ENCODE results near the gene FIBCD1. TPM values are rescaled to one million over a fixed set of nuclear protein-coding genes. Genes with fewer than 3 reads are reported as not detected.

The FIBCD1 gene
- total RNA-seq, 1 donor from 2014 or later: not detected

DNA sequence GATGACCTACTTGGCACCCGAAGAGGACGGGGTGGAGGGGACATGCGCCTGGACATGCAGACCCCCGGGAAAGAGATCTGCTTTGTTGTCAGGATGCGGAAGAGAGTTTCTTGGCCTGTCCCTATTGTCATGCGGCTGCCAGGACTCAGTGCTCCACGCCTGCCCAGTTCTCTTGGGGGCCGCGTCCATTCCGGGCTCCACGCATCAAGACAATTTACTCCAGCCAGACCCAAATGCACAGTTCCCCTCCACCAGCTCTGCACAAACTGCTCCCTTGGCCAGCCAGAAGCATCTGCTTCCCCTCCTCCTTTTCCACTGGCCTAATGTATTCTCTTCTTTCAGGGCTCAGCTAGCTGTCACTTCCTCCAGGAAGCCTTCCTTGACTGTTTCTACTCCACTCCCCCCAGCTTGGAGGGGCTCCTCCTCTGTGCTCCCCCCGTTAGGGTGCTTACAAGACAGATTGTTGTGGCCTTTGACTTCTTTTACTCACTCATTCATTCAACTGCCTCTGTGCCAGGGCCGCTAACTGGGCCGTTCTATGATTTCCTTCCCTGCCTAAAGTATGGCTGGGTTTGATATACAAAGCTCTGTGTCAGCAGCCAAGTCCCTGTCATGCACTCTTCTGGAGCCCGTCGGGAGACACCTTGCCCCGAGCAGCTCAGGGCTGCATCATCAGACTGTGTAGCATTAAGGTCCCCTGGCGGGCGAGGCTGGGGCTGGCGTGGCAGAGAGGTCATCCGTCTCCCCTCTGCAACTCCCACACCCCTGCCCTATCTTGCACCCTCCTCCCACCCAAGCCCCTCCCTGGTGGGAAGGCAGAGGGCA, 6.6 kb downstream of the FIBCD1 start:
- no peak overlapping the region for H3K4me3 Mint-ChIP-seq
- H3K4me1 Mint-ChIP-seq: no peaks in the 10 kb centered on the region
- no peaks in the 10 kb centered on the region for H3K9me3 Mint-ChIP-seq
- intact Hi-C loops (cut with micrococcal nuclease): no loop called here
- H3K36me3 Mint-ChIP-seq (ENCODE audit: low read depth): no peaks in the 10 kb centered on the region
- H3K27ac Mint-ChIP-seq: no peak overlapping the region
- DNase-seq: no peak
- H3K27me3 Mint-ChIP-seq: peaks cover 39% of the 10 kb centered on the region

DNA sequence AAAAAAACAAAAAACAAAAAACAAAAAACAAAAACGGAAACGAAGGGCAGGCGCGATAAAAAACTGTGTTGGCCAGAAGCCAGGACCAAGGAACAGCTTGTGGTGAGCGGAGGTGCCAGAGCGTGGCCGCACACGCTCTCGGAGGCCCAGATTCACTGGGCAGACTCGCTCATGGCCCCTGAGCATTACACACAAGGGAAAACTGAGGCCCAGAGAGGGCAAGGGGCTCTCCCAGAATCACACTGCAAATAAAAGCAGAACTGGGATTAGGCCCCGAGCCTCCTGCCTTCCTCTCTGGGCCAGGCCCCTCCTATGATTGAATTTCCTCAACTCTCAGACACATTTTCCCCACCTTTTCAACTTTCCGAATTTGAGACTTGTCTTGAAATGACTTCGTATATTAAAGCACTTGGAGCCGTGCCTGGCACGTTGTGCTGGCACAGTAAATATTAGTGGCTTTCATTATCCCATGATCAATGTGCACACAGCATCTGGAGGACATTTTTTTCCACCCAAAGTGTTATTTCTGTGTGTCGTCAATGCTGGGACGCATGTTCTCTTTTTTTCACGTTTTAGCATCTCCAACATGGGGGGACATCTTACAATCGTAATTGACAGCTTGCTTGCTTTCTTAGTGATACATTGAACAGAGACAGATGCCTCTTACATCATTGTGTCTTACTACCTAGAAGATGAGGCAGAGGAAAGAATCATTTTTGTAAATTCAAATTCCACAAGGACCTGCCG, 7.4 kb downstream of the FIBCD1 start:
- Mint-ChIP-seq H3K27me3 (peaks cover 32% of the 10 kb centered on the region), H3K4me3 (no peak overlapping the region), H3K36me3 (ENCODE audit: low read depth) (no peaks in the 10 kb centered on the region), H3K27ac (no peak overlapping the region), H3K4me1 (no peaks in the 10 kb centered on the region), H3K9me3 (no peaks in the 10 kb centered on the region)
- intact Hi-C loops (cut with micrococcal nuclease): no loop called here
- DNase-seq: no peak

DNA sequence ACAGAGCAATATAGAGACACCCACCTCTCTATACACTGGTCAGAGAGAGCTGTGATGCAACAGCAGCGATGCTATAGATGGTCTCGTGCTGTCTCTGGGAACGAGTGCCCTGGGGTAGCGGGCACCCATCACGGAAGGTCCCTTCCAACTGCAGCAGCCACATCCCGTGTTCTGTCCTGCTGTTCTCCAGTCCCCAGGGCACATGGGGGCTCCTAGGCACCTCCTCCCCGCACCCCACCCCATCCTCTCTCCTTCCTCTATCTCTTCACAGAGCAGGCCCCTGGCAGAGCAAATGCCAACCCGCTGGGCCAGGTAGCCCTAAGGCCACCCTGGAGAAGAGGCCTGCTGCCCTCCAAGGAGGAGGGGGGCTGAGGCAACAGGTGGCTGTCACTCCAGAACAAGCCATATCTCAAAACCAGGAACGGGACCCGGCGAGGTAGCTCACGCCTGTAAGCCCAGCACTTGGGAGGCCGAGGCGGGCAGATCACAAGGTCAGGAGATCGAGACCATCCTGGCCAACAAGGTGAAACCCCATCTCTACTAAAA, 8.2 kb downstream of the FIBCD1 start:
- no peaks in the 10 kb centered on the region for H3K36me3 Mint-ChIP-seq (ENCODE audit: low read depth)
- peaks cover 28% of the 10 kb centered on the region for H3K27me3 Mint-ChIP-seq
- DNase-seq: no peak
- no peak overlapping the region for H3K27ac Mint-ChIP-seq
- H3K4me1 Mint-ChIP-seq: no peaks in the 10 kb centered on the region
- H3K9me3 Mint-ChIP-seq: no peaks in the 10 kb centered on the region
- intact Hi-C loops (cut with micrococcal nuclease): no loop called here
- no peak overlapping the region for H3K4me3 Mint-ChIP-seq

DNA sequence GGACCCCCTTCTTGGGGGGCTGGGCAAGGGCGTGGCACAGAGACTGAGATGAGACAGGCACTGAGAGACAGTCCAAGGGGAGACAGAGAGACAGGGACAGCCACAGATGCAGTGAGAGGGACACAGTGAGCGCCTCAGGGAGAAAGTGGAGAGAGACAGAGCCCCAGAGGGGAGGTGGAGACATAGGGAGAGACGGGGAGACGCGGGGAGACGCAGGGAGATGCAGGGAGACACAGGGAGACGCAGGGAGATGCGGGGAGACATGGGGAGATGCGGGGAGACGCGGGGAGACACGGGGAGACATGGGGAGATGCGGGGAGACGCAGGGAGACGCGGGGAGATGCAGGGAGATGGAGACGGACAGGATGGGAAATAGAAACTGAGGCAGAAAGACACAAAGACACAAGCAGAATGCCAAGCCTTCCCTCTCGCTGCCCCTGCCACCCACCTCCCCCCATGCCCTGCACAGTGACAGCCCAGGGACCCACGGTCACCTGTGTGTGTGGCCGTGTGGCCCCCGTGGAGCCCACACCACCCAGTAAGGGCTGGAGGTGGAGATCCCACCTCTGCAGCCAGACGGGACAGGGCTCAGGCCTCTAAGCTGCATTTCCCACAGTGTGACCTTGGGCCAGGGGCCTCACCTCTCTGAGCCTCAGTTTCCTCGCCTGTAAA, 8.8 kb downstream of the FIBCD1 start:
- intact Hi-C loops (cut with micrococcal nuclease): no loop called here
- no peaks in the 10 kb centered on the region for H3K9me3 Mint-ChIP-seq
- H3K4me1 Mint-ChIP-seq: no peaks in the 10 kb centered on the region
- peaks cover 24% of the 10 kb centered on the region for H3K27me3 Mint-ChIP-seq
- no peak overlapping the region for H3K4me3 Mint-ChIP-seq
- H3K36me3 Mint-ChIP-seq (ENCODE audit: low read depth): no peaks in the 10 kb centered on the region
- no peak overlapping the region for H3K27ac Mint-ChIP-seq
- DNase-seq: no peak

DNA sequence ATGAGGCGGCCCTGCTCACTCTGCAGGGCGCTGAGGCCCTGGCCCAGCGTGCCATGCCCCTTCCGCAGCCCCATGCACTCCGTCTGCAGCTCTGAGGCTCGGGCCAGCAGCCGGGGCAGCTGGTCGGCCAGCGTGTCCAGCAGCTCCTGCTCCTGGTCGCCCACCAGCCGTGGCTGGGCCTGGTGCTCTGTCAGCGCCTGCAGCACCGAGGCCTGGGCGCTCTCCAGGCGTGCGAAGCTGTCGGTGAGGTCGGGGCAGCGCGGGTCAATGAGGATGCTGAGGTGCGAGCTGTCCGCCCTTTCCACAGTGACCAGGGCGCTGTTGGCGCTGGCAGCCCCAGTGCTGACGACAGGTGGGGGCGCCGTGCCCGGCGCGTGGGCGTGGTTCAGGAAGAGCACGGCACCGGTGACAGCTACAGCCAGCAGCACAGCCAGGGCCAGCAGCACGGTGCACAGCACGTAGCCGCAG, 9.4 kb downstream of the FIBCD1 start:
- Mint-ChIP-seq H3K4me3 (no peak overlapping the region), H3K27me3 (peaks cover 18% of the 10 kb centered on the region), H3K9me3 (no peaks in the 10 kb centered on the region), H3K36me3 (ENCODE audit: low read depth) (no peaks in the 10 kb centered on the region), H3K27ac (no peak overlapping the region), H3K4me1 (no peaks in the 10 kb centered on the region)
- no peak for DNase-seq
- intact Hi-C loops (cut with micrococcal nuclease): no loop called here

DNA sequence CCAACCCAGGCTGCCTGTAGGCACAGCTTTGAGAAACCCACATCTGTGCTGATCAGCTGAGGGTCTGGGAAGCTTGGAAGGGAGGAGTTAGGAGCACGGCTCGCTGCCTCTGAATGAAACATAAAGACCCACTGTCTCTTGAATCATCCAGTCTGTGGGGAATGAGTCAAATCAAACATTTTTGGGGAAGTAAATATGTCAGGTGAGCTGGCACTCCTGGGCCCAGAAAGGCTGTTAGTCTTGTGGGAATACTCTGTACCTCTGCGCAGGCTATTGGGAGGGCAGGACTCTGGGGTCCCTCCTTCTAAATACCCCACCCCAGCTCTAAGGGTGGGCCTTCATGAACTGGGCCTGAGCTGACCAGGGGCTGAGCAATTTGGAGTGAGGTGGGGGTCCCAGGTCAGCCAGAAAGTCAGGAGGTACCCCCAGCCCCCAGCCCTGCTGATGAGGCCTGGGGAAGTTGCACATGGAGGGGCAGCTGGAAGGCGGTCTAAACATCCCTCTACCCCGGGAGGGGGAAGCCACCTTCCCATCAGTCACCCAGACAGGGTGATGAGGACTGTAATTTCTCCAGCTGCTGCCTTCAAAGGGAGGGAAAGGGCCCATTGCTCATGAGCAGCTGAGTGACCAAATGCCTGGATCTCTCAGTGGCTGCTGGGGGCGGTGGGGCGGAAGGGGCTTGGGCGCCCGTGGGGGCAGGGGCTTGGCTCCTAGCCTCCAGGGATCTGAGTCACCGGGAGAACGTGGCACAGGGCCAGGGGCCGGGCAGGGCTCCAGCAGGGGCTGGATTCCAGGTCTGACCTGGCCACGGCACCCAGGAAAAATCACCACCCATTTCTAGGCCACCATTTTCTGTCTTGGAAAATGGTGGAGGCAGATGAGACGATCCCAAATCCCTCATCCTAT, 10.8 kb downstream of the FIBCD1 start:
- DNase-seq: no peak
- Mint-ChIP-seq H3K27ac (no peak overlapping the region), H3K36me3 (ENCODE audit: low read depth) (no peaks in the 10 kb centered on the region), H3K9me3 (no peaks in the 10 kb centered on the region), H3K27me3 (peaks cover 17% of the 10 kb centered on the region), H3K4me3 (no peak overlapping the region), H3K4me1 (no peaks in the 10 kb centered on the region)
- intact Hi-C loops (cut with micrococcal nuclease): no loop called here

DNA sequence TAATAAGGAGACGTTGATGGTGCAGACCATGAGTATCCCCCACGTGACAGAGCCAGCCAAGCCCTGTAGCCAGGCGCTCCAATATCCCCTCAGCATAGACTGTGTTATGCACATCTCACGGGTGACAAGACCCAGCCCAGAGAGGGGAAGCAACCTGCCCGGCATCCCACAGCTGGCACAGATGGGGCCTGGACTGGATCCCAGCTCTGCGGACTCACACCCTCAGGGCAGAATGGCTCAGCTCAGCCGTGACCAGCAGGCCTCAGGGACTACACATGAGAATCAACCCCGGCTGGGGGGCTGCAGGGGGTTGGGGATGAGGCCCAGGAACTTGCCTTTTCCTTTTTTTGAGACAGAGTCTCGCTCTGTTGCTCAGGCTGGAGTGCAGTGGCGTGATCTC, 11.7 kb downstream of the FIBCD1 start:
- no peaks in the 10 kb centered on the region for H3K36me3 Mint-ChIP-seq (ENCODE audit: low read depth)
- H3K27me3 Mint-ChIP-seq: peaks cover 9% of the 10 kb centered on the region
- intact Hi-C loops (cut with micrococcal nuclease): no loop called here
- DNase-seq: no peak
- H3K4me3 Mint-ChIP-seq: no peak overlapping the region
- H3K9me3 Mint-ChIP-seq: no peaks in the 10 kb centered on the region
- H3K27ac Mint-ChIP-seq: no peak overlapping the region
- H3K4me1 Mint-ChIP-seq: no peaks in the 10 kb centered on the region

DNA sequence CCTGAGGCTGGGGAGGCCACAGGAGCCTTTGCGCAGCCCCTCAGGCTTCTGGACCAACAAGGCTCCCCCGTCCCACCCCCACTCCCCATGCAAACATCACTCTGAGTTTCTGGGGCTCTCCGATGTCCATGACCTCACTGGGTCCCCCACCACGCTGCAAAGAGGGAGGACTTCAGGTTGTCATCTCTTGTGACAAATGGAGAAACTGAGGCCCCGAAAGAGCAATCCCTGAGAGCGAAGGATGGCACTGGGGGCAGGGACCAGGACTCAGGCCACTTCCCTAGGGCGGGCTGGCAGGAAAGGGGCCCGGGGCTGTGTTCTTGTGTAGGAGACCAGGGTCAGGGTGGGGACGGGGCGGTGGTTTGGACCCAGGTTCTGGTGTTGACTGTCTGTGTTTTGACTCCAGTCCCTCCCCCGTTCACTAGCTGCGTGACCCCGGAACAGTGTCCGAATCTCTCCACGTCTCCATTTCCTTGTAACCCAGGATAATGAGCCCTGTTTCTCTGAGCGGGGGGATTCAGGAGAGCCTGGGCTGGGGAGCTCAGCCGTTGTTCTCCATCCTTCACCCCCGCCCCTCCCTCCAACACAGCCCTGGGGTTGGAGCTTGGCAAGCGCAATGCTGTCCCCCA, 13.9 kb downstream of the FIBCD1 start:
- H3K4me1 Mint-ChIP-seq: no peaks in the 10 kb centered on the region
- intact Hi-C loops (cut with micrococcal nuclease): no loop called here
- H3K36me3 Mint-ChIP-seq (ENCODE audit: low read depth): no peaks in the 10 kb centered on the region
- no peaks in the 10 kb centered on the region for H3K9me3 Mint-ChIP-seq
- H3K4me3 Mint-ChIP-seq: no peak overlapping the region
- no peak for DNase-seq
- no peak overlapping the region for H3K27ac Mint-ChIP-seq
- H3K27me3 Mint-ChIP-seq: no peaks in the 10 kb centered on the region

DNA sequence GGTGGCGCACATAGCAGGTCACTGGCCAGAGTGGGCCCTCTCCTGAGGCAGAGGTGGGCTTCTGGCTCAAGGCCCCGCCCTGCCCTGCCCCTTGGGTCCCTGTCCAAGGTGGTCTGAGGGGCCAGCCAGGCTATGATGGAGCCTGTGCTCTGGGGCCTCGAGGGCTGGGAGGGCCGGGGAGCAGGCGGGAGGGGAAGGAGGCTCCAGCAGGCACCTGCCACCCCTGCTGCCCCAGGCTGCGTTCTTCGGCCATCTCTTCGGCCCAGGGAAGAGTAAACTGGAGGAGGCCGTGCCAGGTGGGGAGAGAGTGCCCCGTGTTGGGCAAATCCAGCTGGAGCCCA, 14.6 kb downstream of the FIBCD1 start:
- Mint-ChIP-seq H3K27ac (no peak overlapping the region), H3K4me1 (no peaks in the 10 kb centered on the region), H3K27me3 (no peaks in the 10 kb centered on the region), H3K9me3 (no peaks in the 10 kb centered on the region), H3K36me3 (ENCODE audit: low read depth) (no peaks in the 10 kb centered on the region), H3K4me3 (no peak overlapping the region)
- intact Hi-C loops (cut with micrococcal nuclease): no loop called here
- DNase-seq: no peak

DNA sequence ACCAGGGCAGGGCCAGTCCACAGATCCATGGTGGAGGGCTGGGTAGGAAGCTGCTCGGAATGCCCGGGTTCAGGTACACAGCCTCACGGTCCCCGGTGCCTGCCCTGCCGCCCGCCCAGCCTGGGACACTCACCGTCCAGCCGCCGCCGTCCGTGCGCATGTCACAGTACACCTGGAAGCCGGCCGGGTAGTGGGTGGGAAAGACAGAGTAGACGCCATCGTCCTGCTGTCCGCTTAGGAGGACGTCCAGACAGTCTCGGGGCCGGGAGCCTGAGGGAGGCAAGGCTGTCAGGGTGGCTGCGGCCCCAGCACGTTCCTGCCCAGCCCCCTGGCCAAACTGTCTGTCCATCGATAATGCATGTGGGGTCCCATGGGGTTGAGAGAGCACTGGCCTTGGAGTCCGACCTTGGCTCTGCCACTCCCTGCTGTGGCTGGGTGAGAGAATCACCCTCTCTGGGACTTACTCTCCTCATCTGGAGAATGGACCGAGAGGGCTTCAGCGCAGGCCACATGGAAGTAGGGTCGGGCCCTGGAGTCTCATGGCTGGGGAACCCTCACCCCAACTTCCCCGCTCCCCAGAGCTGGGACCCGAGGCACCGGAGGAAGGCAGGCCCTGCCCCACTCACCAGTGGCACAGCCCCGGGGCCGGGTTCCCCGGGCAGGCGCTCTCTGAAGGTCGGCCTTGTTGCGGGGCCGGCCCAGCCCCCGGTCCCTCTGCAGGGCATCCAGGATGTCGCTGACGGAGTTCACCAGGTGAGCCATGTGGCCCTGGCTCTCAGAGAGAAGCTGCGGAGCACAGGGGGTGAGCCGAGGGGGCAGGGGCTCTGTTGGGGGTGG, 15.2 kb downstream of the FIBCD1 start:
- no peaks in the 10 kb centered on the region for H3K27me3 Mint-ChIP-seq
- H3K4me1 Mint-ChIP-seq: no peaks in the 10 kb centered on the region
- H3K27ac Mint-ChIP-seq: no peak overlapping the region

DNA sequence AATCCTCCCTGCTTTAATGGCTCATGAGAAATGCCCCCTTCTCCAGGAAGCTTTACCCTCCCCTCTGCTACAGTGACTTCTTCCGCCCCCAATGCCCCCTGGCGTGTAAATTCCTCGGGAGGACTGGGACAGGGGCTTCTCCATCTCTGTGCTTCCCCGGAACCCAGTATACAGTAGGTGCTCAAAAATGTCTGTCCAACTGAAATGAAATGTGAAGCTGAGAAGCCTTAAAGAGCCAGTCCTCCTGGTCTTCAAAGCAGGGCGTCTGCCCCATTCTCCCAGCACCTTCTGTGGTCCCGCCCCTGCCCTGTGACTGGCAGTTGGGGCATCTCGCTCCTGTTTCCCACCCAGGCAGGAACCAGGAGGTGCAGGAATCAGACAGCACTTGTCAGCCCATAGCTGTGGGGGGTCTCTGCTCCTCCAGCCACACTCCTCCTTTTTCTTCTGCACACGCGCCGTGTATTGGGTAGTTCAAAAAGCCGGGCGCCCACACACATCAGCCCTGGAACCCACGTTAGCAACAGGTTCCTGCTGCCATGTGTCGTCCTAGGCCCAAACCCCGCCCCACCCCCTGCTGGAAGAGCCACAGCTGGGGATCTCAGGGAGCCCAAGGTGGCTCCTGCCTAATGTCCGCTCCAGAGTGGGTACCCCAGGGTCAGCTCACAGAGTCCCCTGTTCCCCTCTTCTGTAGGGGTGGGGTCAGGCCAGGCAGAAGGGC, 16.0 kb downstream of the FIBCD1 start:
- Mint-ChIP-seq H3K36me3 (ENCODE audit: low read depth) (no peaks in the 10 kb centered on the region), H3K4me1 (no peaks in the 10 kb centered on the region), H3K4me3 (no peak overlapping the region), H3K27ac (no peak overlapping the region), H3K27me3 (no peaks in the 10 kb centered on the region), H3K9me3 (no peaks in the 10 kb centered on the region)
- no peak for DNase-seq
- intact Hi-C loops (cut with micrococcal nuclease): no loop called here

More for the DNA sequence above, 15.2 kb downstream of the FIBCD1 start:
- H3K9me3 Mint-ChIP-seq: no peaks in the 10 kb centered on the region
- no peak overlapping the region for H3K4me3 Mint-ChIP-seq
- intact Hi-C loops (cut with micrococcal nuclease): no loop called here
- no peak for DNase-seq
- no peaks in the 10 kb centered on the region for H3K36me3 Mint-ChIP-seq (ENCODE audit: low read depth)

All from activated CD4-positive, alpha-beta T cell treated with anti-CD3 and anti-CD28 coated beads, Interleukin-2, amount 10 ng/mL, durations not matched to agents 24 days and 14 days (primary cell).